ENCODE measurements around the gene SVIL. TPM values are rescaled to one million over a fixed set of nuclear protein-coding genes. Genes with fewer than 3 reads are reported as not detected.

Gene SVIL
- total and polyA plus RNA-seq, 2 of the 13 experiments (the other 11 are each of a cell fraction or from before 2014, with no cell fraction given): 3.9 to 12.1 TPM

DNA sequence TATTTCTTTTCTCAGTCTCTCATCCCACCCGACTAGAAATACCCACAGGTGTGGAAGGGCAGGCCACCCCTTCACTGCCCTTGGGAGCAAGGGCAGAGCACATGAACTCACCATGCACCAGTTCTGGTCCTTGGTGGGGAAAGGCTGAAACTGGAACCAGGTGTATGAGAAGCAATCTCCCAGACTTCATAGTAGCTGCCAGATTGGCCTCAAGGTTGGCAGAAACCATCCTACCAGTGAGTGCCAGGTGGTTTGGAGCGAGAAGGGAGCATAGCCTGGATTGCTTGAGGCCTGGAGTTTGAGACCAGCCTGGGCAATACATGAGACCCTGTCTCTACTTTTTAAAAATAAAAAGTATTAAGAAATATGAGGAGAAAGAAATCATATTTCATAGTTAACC is 207.1 kb downstream of the SVIL start:
- 93% methylated on average over 2 of the region's 2 CpGs for WGBS (ENCODE audit: low lambda C conversion rate)
- no TSS peak for BruUV-seq (replicated peaks)
- POLR2A ChIA-PET: no interaction called here
- Histone ChIP-seq H2AFZ (ENCODE audit: low read length) (no peak overlapping the region), H3K4me3 (replicated peaks in 1 of 3; ENCODE audit: insufficient read depth in 1 of 3, low read depth in 2 of 3, low read length in 3 of 3) (no peak overlapping the region), H3K9me3 (ENCODE audit: low read length) (no peaks in the 10 kb centered on the region), H3K9ac (ENCODE audit: insufficient read depth, low read depth, low read length) (no peak overlapping the region), H3K79me2 (ENCODE audit: insufficient read depth, low read length) (peaks cover 13% of the 10 kb centered on the region), H3K4me1 (ENCODE audit: insufficient read depth, low read length) (peaks cover 29% of the 10 kb centered on the region), H3K27ac (ENCODE audit: extremely low read length, insufficient read depth, low read length) (no peak overlapping the region), H4K20me1 (ENCODE audit: insufficient read depth, low read length) (0 out of 2 replicates have a peak, but pooled peaks cover 9% of the 10 kb centered on the region), H3K36me3 (replicated peaks in 1 of 2; ENCODE audit: control insufficient read depth in 1 of 2, insufficient read depth in 2 of 2, low read length in 2 of 2) (peaks cover 9 to 29% of the 10 kb centered on the region in 2 experiments; a peak in 4 of 5 replicates), H3K27me3 (ENCODE audit: control insufficient read depth in 1 of 2, insufficient read depth in 2 of 2, low read length in 2 of 2) (no peaks in the 10 kb centered on the region; a peak in 1 of 5 replicates), H3K4me2 (ENCODE audit: low read depth, low read length) (no peak overlapping the region)
- no peak for ATAC-seq
- DNase-seq (ENCODE audit: low spot score): no peak
- intact Hi-C loops (cut with micrococcal nuclease; ENCODE audit: unreplicated experiment) (no loop called here), in situ Hi-C loops (cut with HindIII; ENCODE audit: extremely low pct_ligation_motif_present, low pct_unique_long_range_greater_than_20kb) (no loop called here)
- TF ChIP-seq, protein P1, sequence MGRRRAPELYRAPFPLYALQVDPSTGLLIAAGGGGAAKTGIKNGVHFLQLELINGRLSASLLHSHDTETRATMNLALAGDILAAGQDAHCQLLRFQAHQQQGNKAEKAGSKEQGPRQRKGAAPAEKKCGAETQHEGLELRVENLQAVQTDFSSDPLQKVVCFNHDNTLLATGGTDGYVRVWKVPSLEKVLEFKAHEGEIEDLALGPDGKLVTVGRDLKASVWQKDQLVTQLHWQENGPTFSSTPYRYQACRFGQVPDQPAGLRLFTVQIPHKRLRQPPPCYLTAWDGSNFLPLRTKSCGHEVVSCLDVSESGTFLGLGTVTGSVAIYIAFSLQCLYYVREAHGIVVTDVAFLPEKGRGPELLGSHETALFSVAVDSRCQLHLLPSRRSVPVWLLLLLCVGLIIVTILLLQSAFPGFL (CRISPR knock-in tag; IDR thresholded peaks at IDR 0.05): no peak
- no peak for TF ChIP-seq ZNF383 (CRISPR knock-in tag; IDR thresholded peaks at IDR 0.05; ENCODE audit: borderline replicate concordance)
- no peak for FAIRE-seq
- CTCF ChIA-PET (ENCODE audit: low intra/inter-chr PET ratio, low total read pairs): no interaction called here

DNA sequence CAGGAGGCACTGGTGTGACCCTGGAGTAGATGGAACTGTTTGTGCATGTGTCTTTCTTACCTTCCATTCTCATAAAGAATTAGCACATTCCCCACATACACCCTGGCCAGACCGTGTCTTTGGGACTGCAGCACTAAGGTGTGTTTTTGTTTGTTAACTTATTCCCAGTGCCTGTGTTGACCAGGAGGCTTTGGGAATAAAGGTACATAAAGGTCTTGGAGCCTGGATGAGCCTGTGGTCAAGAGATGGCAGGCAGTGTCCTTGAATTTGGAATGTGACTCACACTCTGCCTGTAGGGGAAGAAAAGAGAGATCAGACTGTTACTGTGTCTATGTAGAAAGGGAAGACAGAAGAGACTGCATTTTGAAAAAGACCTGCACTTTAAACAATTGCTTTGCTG is 208.4 kb downstream of the SVIL start:
- CTCF ChIA-PET (ENCODE audit: low intra/inter-chr PET ratio, low total read pairs): no interaction called here
- ATAC-seq: peak; percentile 96
- TF ChIP-seq EHMT2 (IDR thresholded peaks at IDR 0.05; ENCODE audit: borderline replicate concordance, low read depth, low read length) (no peak), ZNF644 (CRISPR knock-in tag; IDR thresholded peaks at IDR 0.05; ENCODE audit: low read depth) (peak; percentile 83), NAIF1 (CRISPR knock-in tag; IDR thresholded peaks at IDR 0.05; ENCODE audit: borderline replicate concordance) (no peak), SOX5 (CRISPR knock-in tag; IDR thresholded peaks at IDR 0.05; ENCODE audit: borderline replicate concordance) (peak; percentile 60; the same call in 1 of the 2 replicates), FOSL2 (CRISPR knock-in tag; IDR thresholded peaks at IDR 0.05) (peak; percentile 86), ZNF296 (CRISPR knock-in tag; conservative IDR thresholded peaks at IDR 0.05) (no peak), ZNF572 (CRISPR knock-in tag; IDR thresholded peaks at IDR 0.05) (no peak)
- TF ChIP-seq, protein P2, sequence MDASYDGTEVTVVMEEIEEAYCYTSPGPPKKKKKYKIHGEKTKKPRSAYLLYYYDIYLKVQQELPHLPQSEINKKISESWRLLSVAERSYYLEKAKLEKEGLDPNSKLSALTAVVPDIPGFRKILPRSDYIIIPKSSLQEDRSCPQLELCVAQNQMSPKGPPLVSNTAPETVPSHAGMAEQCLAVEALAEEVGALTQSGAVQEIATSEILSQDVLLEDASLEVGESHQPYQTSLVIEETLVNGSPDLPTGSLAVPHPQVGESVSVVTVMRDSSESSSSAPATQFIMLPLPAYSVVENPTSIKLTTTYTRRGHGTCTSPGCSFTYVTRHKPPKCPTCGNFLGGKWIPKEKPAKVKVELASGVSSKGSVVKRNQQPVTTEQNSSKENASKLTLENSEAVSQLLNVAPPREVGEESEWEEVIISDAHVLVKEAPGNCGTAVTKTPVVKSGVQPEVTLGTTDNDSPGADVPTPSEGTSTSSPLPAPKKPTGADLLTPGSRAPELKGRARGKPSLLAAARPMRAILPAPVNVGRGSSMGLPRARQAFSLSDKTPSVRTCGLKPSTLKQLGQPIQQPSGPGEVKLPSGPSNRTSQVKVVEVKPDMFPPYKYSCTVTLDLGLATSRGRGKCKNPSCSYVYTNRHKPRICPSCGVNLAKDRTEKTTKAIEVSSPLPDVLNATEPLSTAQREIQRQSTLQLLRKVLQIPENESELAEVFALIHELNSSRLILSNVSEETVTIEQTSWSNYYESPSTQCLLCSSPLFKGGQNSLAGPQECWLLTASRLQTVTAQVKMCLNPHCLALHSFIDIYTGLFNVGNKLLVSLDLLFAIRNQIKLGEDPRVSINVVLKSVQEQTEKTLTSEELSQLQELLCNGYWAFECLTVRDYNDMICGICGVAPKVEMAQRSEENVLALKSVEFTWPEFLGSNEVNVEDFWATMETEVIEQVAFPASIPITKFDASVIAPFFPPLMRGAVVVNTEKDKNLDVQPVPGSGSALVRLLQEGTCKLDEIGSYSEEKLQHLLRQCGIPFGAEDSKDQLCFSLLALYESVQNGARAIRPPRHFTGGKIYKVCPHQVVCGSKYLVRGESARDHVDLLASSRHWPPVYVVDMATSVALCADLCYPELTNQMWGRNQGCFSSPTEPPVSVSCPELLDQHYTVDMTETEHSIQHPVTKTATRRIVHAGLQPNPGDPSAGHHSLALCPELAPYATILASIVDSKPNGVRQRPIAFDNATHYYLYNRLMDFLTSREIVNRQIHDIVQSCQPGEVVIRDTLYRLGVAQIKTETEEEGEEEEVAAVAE (CRISPR knock-in tag; IDR thresholded peaks at IDR 0.05; ENCODE audit: borderline replicate concordance): no peak
- TF ChIP-seq, protein P3, sequence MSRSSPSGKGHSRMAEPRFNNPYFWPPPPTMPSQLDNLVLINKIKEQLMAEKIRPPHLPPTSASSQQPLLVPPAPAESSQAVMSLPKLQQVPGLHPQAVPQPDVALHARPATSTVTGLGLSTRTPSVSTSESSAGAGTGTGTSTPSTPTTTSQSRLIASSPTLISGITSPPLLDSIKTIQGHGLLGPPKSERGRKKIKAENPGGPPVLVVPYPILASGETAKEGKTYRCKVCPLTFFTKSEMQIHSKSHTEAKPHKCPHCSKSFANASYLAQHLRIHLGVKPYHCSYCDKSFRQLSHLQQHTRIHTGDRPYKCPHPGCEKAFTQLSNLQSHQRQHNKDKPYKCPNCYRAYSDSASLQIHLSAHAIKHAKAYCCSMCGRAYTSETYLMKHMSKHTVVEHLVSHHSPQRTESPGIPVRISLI (CRISPR knock-in tag; IDR thresholded peaks at IDR 0.05; ENCODE audit: borderline replicate concordance): no peak

More for the DNA sequence above, 208.4 kb downstream of the SVIL start:
- Histone ChIP-seq H3K9ac (ENCODE audit: insufficient read depth, low read depth, low read length) (no peak overlapping the region), H3K4me3 (replicated peaks in 1 of 3; ENCODE audit: insufficient read depth in 1 of 3, low read depth in 2 of 3, low read length in 3 of 3) (no peak overlapping the region), H3K4me2 (ENCODE audit: low read depth, low read length) (peak overlapping the region; percentile 45; the same call in 1 of the 2 replicates), H2AFZ (ENCODE audit: low read length) (no peak overlapping the region), H3K36me3 (replicated peaks in 1 of 2; ENCODE audit: control insufficient read depth in 1 of 2, insufficient read depth in 2 of 2, low read length in 2 of 2) (peaks cover 13 to 41% of the 10 kb centered on the region in 2 experiments; a peak in 4 of 5 replicates), H3K4me1 (ENCODE audit: insufficient read depth, low read length) (peaks cover 35% of the 10 kb centered on the region), H3K9me3 (ENCODE audit: low read length) (no peaks in the 10 kb centered on the region), H3K79me2 (ENCODE audit: insufficient read depth, low read length) (peaks cover 22% of the 10 kb centered on the region), H4K20me1 (ENCODE audit: insufficient read depth, low read length) (0 out of 2 replicates have a peak, but pooled peaks cover 9% of the 10 kb centered on the region), H3K27me3 (ENCODE audit: control insufficient read depth in 1 of 2, insufficient read depth in 2 of 2, low read length in 2 of 2) (no peaks in the 10 kb centered on the region; a peak in 1 of 5 replicates), H3K27ac (ENCODE audit: extremely low read length, insufficient read depth, low read length) (no peak overlapping the region)
- FAIRE-seq: peak; percentile 81
- in situ Hi-C loops (cut with HindIII; ENCODE audit: extremely low pct_ligation_motif_present, low pct_unique_long_range_greater_than_20kb): no loop called here
- POLR2A ChIA-PET: no interaction called here
- intact Hi-C loops (cut with micrococcal nuclease; ENCODE audit: unreplicated experiment): loop anchor here (1.0 kb wide), 1 partner anchor 9 kb away; no protein-coding TSS in a partner anchor
- 9% methylated on average over 1 of the region's 1 CpG for WGBS (ENCODE audit: low lambda C conversion rate)
- peak; percentile 77 for DNase-seq (ENCODE audit: low spot score)
- no TSS peak for BruUV-seq (replicated peaks)
